HepG2 (cell line): ENCODE measurements around the gene ZFAND3. TPM values are rescaled to one million over a fixed set of nuclear protein-coding genes. Genes with fewer than 3 reads are reported as not detected.

Experiments
- CBX5 ChIP-seq: sonication (generic); formaldehyde crosslinking; IDR thresholded peaks from 2 replicates; pipeline ENCODE4 v1.4.0; 2020; ENCODE audit warnings: missing genetic modification reagents, borderline replicate concordance
- CENPX ChIP-seq: sonication (generic); formaldehyde crosslinking; IDR thresholded peaks from 2 replicates; pipeline ENCODE4 v1.9.0; 2021; ENCODE audit warnings: mild to moderate bottlenecking, missing genetic modification reagents, moderate library complexity
- FOXO4 ChIP-seq: sonication (generic); formaldehyde crosslinking; conservative IDR thresholded peaks from 2 replicates; pipeline ENCODE4 v1.8.1; 2023; ENCODE audit warnings: missing genetic modification reagents
- HMGA1 ChIP-seq: sonication (generic); formaldehyde crosslinking; conservative IDR thresholded peaks from 2 replicates; pipeline ENCODE4 v1.4.0; 2020; ENCODE audit warnings: missing genetic modification reagents
- MAX ChIP-seq: IDR thresholded peaks from 2 replicates; pipeline ENCODE4 v1.6.1; 2012; ENCODE audit warnings: inconsistent platforms
- MTERF4 ChIP-seq: sonication (generic); formaldehyde crosslinking; IDR thresholded peaks from 2 replicates; pipeline ENCODE4 v1.8.0; 2023; ENCODE audit warnings: mild to moderate bottlenecking, missing genetic modification reagents
- NCOR1 ChIP-seq: fragments of 200-600 bp; sonication (generic); IDR thresholded peaks from 2 replicates; pipeline ENCODE4 v1.7.0; 2017; ENCODE audit warnings: antibody characterized with exemption, low read length, borderline replicate concordance
- REPIN1 ChIP-seq: sonication (generic); formaldehyde crosslinking; IDR thresholded peaks from 2 replicates; pipeline ENCODE4 v1.8.0; 2022; ENCODE audit warnings: missing genetic modification reagents, low read depth, mild to moderate bottlenecking, borderline replicate concordance
- SNAPC4 ChIP-seq: sonication (generic); formaldehyde crosslinking; IDR thresholded peaks from 2 replicates; pipeline ENCODE4 v1.4.0; 2020; ENCODE audit warnings: mild to moderate bottlenecking, missing genetic modification reagents
- SOX13 ChIP-seq, 3 experiments: fragments of 450-650 bp in 1 of 3; sonication (generic) in 1 of 3; formaldehyde crosslinking in 1 of 3; IDR thresholded peaks in 2 of 3; conservative IDR thresholded peaks in 1 of 3; 2 replicates each; pipeline versions ENCODE4 v1.5.0 to v1.6.1; 2016 to 2020; ENCODE audit warnings: antibody characterized with exemption in 1 of 3, mild to moderate bottlenecking in 1 of 3, missing compliant biosample characterization in 1 of 3, missing genetic modification reagents in 1 of 3, moderate library complexity in 1 of 3
- SP140L ChIP-seq: sonication (generic); formaldehyde crosslinking; IDR thresholded peaks from 2 replicates; pipeline ENCODE4 v1.4.0; 2020; ENCODE audit warnings: missing genetic modification reagents, borderline replicate concordance
- TCF7 ChIP-seq: sonication (generic); IDR thresholded peaks from 2 replicates; pipeline ENCODE4 v1.6.1; 2016; ENCODE audit warnings: antibody characterized with exemption, low read depth
- TFE3 ChIP-seq: IDR thresholded peaks from 2 replicates; pipeline ENCODE4 v1.6.1; 2016
- TOPORS ChIP-seq: sonication (generic); formaldehyde crosslinking; IDR thresholded peaks from 2 replicates; pipeline ENCODE4 v1.8.0; 2023; ENCODE audit warnings: mild to moderate bottlenecking, missing genetic modification reagents
- TRAFD1 ChIP-seq: sonication (generic); formaldehyde crosslinking; IDR thresholded peaks from 2 replicates; pipeline ENCODE4 v1.5.1; 2020; ENCODE audit warnings: missing genetic modification reagents, mild to moderate bottlenecking, borderline replicate concordance
- ZBTB38 ChIP-seq: sonication (generic); formaldehyde crosslinking; IDR thresholded peaks from 2 replicates; pipeline ENCODE4 v1.5.1; 2020; ENCODE audit warnings: mild to moderate bottlenecking, missing genetic modification reagents
- ZFP41 ChIP-seq: sonication (generic); formaldehyde crosslinking; IDR thresholded peaks from 2 replicates; pipeline ENCODE4 v1.4.0; 2020; ENCODE audit warnings: mild to moderate bottlenecking, missing genetic modification reagents, borderline replicate concordance
- ZNF598 ChIP-seq: sonication (generic); formaldehyde crosslinking; IDR thresholded peaks from 2 replicates; pipeline ENCODE4 v1.5.1; 2020; ENCODE audit warnings: mild to moderate bottlenecking, missing genetic modification reagents, borderline replicate concordance
- polyA plus RNA-seq, 8 experiments: library from polyadenylated mRNA; depleted of rRNA in 3 of 8; stranded (reverse) in 7 of 8; unstranded in 1 of 8; fragments of >200 nt; fragmentation: Illumina TruSeq in 4 of 8; extraction: Trizol in 4 of 8; gene quantifications; 2 replicates each; pipeline versions ENCODE4 v1.2.1 to v1.2.3, GENCODE V29; 2011 to 2016; ENCODE audit warnings: low read depth in 4 of 8, missing spikeins in 1 of 8, mixed read lengths in 1 of 8; ENCODE audit not compliant: insufficient read depth in 1 of 8
- total RNA-seq, 5 experiments: library from RNA; depleted of rRNA; stranded (reverse); fragments of >200 nt; fragmentation: Illumina TruSeq; extraction: Trizol; gene quantifications; 2 replicates each; pipeline ENCODE4 v1.2.3, GENCODE V29; 2016; ENCODE audit warnings: low read depth in 1 of 5

The ZFAND3 gene
- total and polyA plus RNA-seq, 2 of the 13 experiments (the other 11 are each of a cell fraction or from before 2014, with no cell fraction given): 16.4 to 17.1 TPM

GRCh38 chr6:37799263-37799644 is 20.3 kb upstream of the ZFAND3 start (continued):
- TF ChIP-seq TRAFD1 (CRISPR knock-in tag) (no peak), MTERF4 (CRISPR knock-in tag) (no peak), FOXO4 (CRISPR knock-in tag) (no peak), SP140L (CRISPR knock-in tag) (no peak), TFE3 (CRISPR knock-in tag) (peak; percentile 90), ZNF598 (CRISPR knock-in tag) (no peak), HMGA1 (no peak), ZBTB38 (CRISPR knock-in tag) (no peak; the same call in 1 of the 2 replicates), CENPX (no peak), CBX5 (peak; percentile 68; the same call in 1 of the 2 replicates), SOX13 (IDR thresholded peaks at IDR 0.05) (peak; percentile 89), SOX13 (CRISPR knock-in tag; conservative IDR thresholded peaks at IDR 0.05 in 1 of 2, IDR thresholded peaks at IDR 0.05 in 1 of 2) (peak in 1 of 2 experiments; percentile 97; a peak in 2 of 4 replicates), NCOR1 (peak; percentile 80; the same call in 1 of the 2 replicates), MAX (peak; percentile 99), SNAPC4 (no peak; the same call in 1 of the 2 replicates), REPIN1 (CRISPR knock-in tag) (peak; percentile 86; the same call in 1 of the 2 replicates), TOPORS (CRISPR knock-in tag) (no peak), ZFP41 (CRISPR knock-in tag) (no peak), TCF7 (no peak)
